A549 (cell line): Measurements from ENCODE around the gene ITSN2. TPM values are rescaled to one million over a fixed set of nuclear protein-coding genes. Genes with fewer than 3 reads are reported as not detected.

Source experiments
- ATAC-seq, 2 experiments: fragments of 200-7000 bp in 1 of 2; fragments of >200 bp in 1 of 2; cut with Nextera tagmentation in 1 of 2; cut with Tn5 transposase in 1 of 2; 3 replicates each; pipeline versions ENCODE4 v1.8.0 to v1.9.1; 2018 to 2020; ENCODE audit warnings: mild to moderate bottlenecking in 1 of 2, moderate library complexity in 1 of 2
- CTCF ChIA-PET: fragments of 300-600 bp; sonication (Branson Sonifier 250); formaldehyde crosslinking; extraction: SDS; loops from one replicate; lab custom pipeline; 2021; ENCODE audit warnings: antibody characterized with exemption, inconsistent platforms; lab: Yijun Ruan, JAX
- POLR2A ChIA-PET: fragments of 350-600 bp; formaldehyde crosslinking; extraction: SDS; loops from one replicate; lab custom pipeline; 2021; ENCODE audit warnings: antibody characterized with exemption, inconsistent platforms; lab: Yijun Ruan, JAX
- DNase-seq, 2 experiments: peaks; one replicate each; pipeline versions ENCODE4 v3.0.0 to v3.0.0-alpha.2; 2011 to 2016; ENCODE audit warnings: low read depth in 1 of 2, low spot score in 1 of 2
- FAIRE-seq: peaks from 2 replicates; lab custom pipeline; 2011; peaks lifted over from hg19 to GRCh38; lab: Jason Lieb, UNC
- H3K27ac ChIP-seq, 2 experiments: fragments of >200 bp; sonication (Bioruptor Twin); formaldehyde crosslinking; 3 replicates each; pipeline ENCODE4 v1.5.1; 2016 to 2017
- H3K4me1 ChIP-seq: fragments of >200 bp; sonication (Bioruptor Twin); formaldehyde crosslinking; 3 replicates; pipeline ENCODE4 v1.6.1; 2016
- H3K4me2 ChIP-seq: fragments of >200 bp; sonication (Bioruptor Twin); formaldehyde crosslinking; 3 replicates; pipeline ENCODE4 v1.6.1; 2016
- H3K4me3 ChIP-seq: fragments of >200 bp; sonication (Bioruptor Twin); formaldehyde crosslinking; 3 replicates; pipeline ENCODE4 v1.5.1; 2016
- H3K9me3 ChIP-seq: fragments of >200 bp; sonication (Bioruptor Twin); formaldehyde crosslinking; 3 replicates; pipeline ENCODE4 v1.6.1; 2016
- CEBPB ChIP-seq, 2 experiments: fragments of >200 bp in 1 of 2; sonication (Bioruptor Twin) in 1 of 2; formaldehyde crosslinking in 1 of 2; IDR thresholded peaks; 2 replicates each; pipeline ENCODE4 v1.6.1; 2012 to 2016
- CHD2 ChIP-seq: fragments of 150-350 bp; IDR thresholded peaks from 2 replicates; pipeline ENCODE4 v1.6.1; 2014; ENCODE audit warnings: low read length; ENCODE audit not compliant: partially characterized antibody
- CHD4 ChIP-seq: fragments of 200-600 bp; sonication (generic); IDR thresholded peaks from 2 replicates; pipeline ENCODE4 v1.6.1; 2016; ENCODE audit warnings: antibody characterized with exemption, mild to moderate bottlenecking, borderline replicate concordance
- EHF ChIP-seq: fragments of 250-450 bp; sonication (Bioruptor Pico); IDR thresholded peaks from 2 replicates; pipeline ENCODE4 v1.5.0; 2020; ENCODE audit warnings: mild to moderate bottlenecking
- ELK1 ChIP-seq: fragments of 150-350 bp; IDR thresholded peaks from 2 replicates; pipeline ENCODE4 v1.6.1; 2014; ENCODE audit warnings: low read depth, mild to moderate bottlenecking, low read length
- ESRRA ChIP-seq: fragments of 150-350 bp; IDR thresholded peaks from 2 replicates; pipeline ENCODE4 v1.6.1; 2014; ENCODE audit warnings: mild to moderate bottlenecking, low read length, borderline replicate concordance
- FOSB ChIP-seq: fragments of 250-450 bp; sonication (Bioruptor Pico); IDR thresholded peaks from 2 replicates; pipeline ENCODE4 v1.5.0; 2020; ENCODE audit warnings: mild to moderate bottlenecking, moderate library complexity
- HDAC2 ChIP-seq: fragments of 200-600 bp; sonication (generic); IDR thresholded peaks from 2 replicates; pipeline ENCODE4 v1.6.1; 2016
- HMGXB4 ChIP-seq: fragments of 250-450 bp; sonication (Bioruptor Pico); IDR thresholded peaks from 2 replicates; pipeline ENCODE4 v1.5.0; 2021; ENCODE audit warnings: mild to moderate bottlenecking, moderate library complexity, borderline replicate concordance
- HOXA7 ChIP-seq: fragments of 250-450 bp; sonication (Bioruptor Pico); IDR thresholded peaks from 2 replicates; pipeline ENCODE4 v1.5.0; 2020; ENCODE audit warnings: mild to moderate bottlenecking, moderate library complexity
- HOXB13 ChIP-seq: fragments of 250-450 bp; sonication (Bioruptor Pico); IDR thresholded peaks from 2 replicates; pipeline ENCODE4 v1.5.0; 2020; ENCODE audit warnings: low read depth, mild to moderate bottlenecking, moderate library complexity
- KDM1A ChIP-seq: fragments of 200-600 bp; sonication (generic); IDR thresholded peaks from 2 replicates; pipeline ENCODE4 v1.6.1; 2016; ENCODE audit warnings: low read depth, mild to moderate bottlenecking
- MYC ChIP-seq: IDR thresholded peaks from 2 replicates; pipeline ENCODE4 v1.6.1; 2012; ENCODE audit warnings: mild to moderate bottlenecking, inconsistent platforms, low read length, improper control_type of control experiment, borderline replicate concordance
- NFE2L2 ChIP-seq: fragments of 150-350 bp; conservative IDR thresholded peaks from 2 replicates; pipeline ENCODE4 v1.6.1; 2014; ENCODE audit warnings: low read length
- NR3C1 ChIP-seq: fragments of >200 bp; sonication (Bioruptor Twin); formaldehyde crosslinking; IDR thresholded peaks from 3 replicates; pipeline ENCODE4 v1.6.1; 2017
- PHF8 ChIP-seq: fragments of 200-600 bp; sonication (generic); IDR thresholded peaks from 2 replicates; pipeline ENCODE4 v1.6.1; 2016; ENCODE audit warnings: low read depth, mild to moderate bottlenecking, antibody characterized with exemption, moderate library complexity, borderline replicate concordance
- POLR2A ChIP-seq: IDR thresholded peaks from 2 replicates; pipeline ENCODE4 v1.6.1; 2012; ENCODE audit warnings: mild to moderate bottlenecking, low read length
- RAD21 ChIP-seq, 2 experiments: fragments of >200 bp in 1 of 2; sonication (Bioruptor Twin) in 1 of 2; formaldehyde crosslinking in 1 of 2; IDR thresholded peaks in 1 of 2; conservative IDR thresholded peaks in 1 of 2; 2 replicates in 1 of 2; 3 replicates in 1 of 2; pipeline ENCODE4 v1.6.1; 2012 to 2018; ENCODE audit warnings: inconsistent platforms in 1 of 2
- RCOR1 ChIP-seq: fragments of 150-350 bp; IDR thresholded peaks from 2 replicates; pipeline ENCODE4 v1.6.1; 2014; ENCODE audit warnings: antibody characterized with exemption, low read length, low read depth
- RFX5 ChIP-seq: fragments of 450-650 bp; IDR thresholded peaks from 2 replicates; pipeline ENCODE4 v1.7.1; 2014; ENCODE audit warnings: antibody characterized with exemption, mild to moderate bottlenecking, moderate library complexity
- SREBF2 ChIP-seq: fragments of 450-650 bp; IDR thresholded peaks from 2 replicates; pipeline ENCODE4 v1.6.1; 2014; ENCODE audit warnings: mild to moderate bottlenecking, moderate library complexity
- ZC3H11A ChIP-seq: fragments of 450-650 bp; IDR thresholded peaks from 2 replicates; pipeline ENCODE4 v1.6.1; 2014; ENCODE audit warnings: antibody characterized with exemption, mild to moderate bottlenecking
- ZNF302 ChIP-seq: fragments of 250-450 bp; sonication (Bioruptor Pico); IDR thresholded peaks from 2 replicates; pipeline ENCODE4 v1.9.0; 2021; ENCODE audit warnings: inconsistent platforms, mild to moderate bottlenecking, moderate library complexity
- ZSCAN20 ChIP-seq: fragments of 250-450 bp; sonication (Bioruptor Pico); IDR thresholded peaks from 2 replicates; pipeline ENCODE4 v1.8.0; 2022; ENCODE audit warnings: mild to moderate bottlenecking, moderate library complexity
- WGBS: methylation state at CpG from one replicate; pipeline ENCODE4 v1.1.6; 2017; ENCODE audit errors: missing lambda C conversion rate; 5-methylcytosine and 5-hydroxymethylcytosine counted together
- polyA plus RNA-seq, 4 experiments: library from polyadenylated mRNA; depleted of rRNA in 3 of 4; stranded (reverse); fragments of >200 nt; fragmentation: RNase III in 1 of 4; extraction: RNeasy Plus Mini Kit Qiagen cat#74134 plus additional on column Dnase treatment in 1 of 4; gene quantifications; 2 replicates in 3 of 4; 3 replicates in 1 of 4; pipeline ENCODE4 v1.2.3, GENCODE V29; 2011 to 2017
- TF ChIP-seq, protein P1 (sequence below): IDR thresholded peaks from 2 replicates; pipeline ENCODE4 v1.6.1; 2012

Gene ITSN2
- polyA plus RNA-seq, 2 of the 4 experiments (the other 2 are of a cell fraction), result 19.8 to 48.3 TPM

- ATAC-seq, result no peak
- CTCF ChIA-PET, result no interaction called here
Observed at GRCh38 chr2:24330161-24330560, 30.2 kb downstream of the ITSN2 start.

GRCh38 chr2:24329700-24330099 lies 30.6 kb downstream of the ITSN2 start:
- ChIA-PET CTCF (no interaction called here), POLR2A (no interaction called here)
- no peak overlapping the region for H3K27ac ChIP-seq
- no peak overlapping the region for H3K4me2 ChIP-seq
- FAIRE-seq, result no peak
- H3K4me3 ChIP-seq, result no peak overlapping the region
- TF ChIP-seq ELK1 (no peak), MYC (no peak), NFE2L2 (no peak), ZC3H11A (no peak), RFX5 (no peak), ZSCAN20 (CRISPR knock-in tag) (no peak), CEBPB (IDR thresholded peaks at IDR 0.05) (no peak), POLR2A (no peak), KDM1A (no peak), CHD2 (no peak), NR3C1 (no peak), RCOR1 (no peak), SREBF2 (no peak), ESRRA (no peak), CHD4 (no peak), RAD21 (conservative IDR thresholded peaks at IDR 0.05 in 1 of 2, IDR thresholded peaks at IDR 0.05 in 1 of 2) (no peak), ZNF302 (CRISPR knock-in tag) (no peak), HDAC2 (no peak), HOXA7 (CRISPR knock-in tag) (no peak)
- TF ChIP-seq, protein P1, sequence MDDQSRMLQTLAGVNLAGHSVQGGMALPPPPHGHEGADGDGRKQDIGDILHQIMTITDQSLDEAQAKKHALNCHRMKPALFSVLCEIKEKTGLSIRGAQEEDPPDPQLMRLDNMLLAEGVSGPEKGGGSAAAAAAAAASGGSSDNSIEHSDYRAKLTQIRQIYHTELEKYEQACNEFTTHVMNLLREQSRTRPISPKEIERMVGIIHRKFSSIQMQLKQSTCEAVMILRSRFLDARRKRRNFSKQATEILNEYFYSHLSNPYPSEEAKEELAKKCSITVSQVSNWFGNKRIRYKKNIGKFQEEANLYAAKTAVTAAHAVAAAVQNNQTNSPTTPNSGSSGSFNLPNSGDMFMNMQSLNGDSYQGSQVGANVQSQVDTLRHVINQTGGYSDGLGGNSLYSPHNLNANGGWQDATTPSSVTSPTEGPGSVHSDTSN, result no peak
- TF ChIP-seq, all 56 proteins: peak for 0
- no peaks in the 10 kb centered on the region for H3K9me3 ChIP-seq
- WGBS, result 57% methylated on average over 2 of the region's 2 CpGs
- H3K4me1 ChIP-seq, result no peaks in the 10 kb centered on the region
- DNase-seq (no peak), ATAC-seq (no peak)

More at GRCh38 chr2:24330161-24330560, 30.2 kb downstream of the ITSN2 start:
- no peak overlapping the region for H3K4me3 ChIP-seq
- DNase-seq, result no peak
- no peak overlapping the region for H3K4me2 ChIP-seq
- POLR2A ChIA-PET, result no interaction called here
- H3K4me1 ChIP-seq, result no peaks in the 10 kb centered on the region
- 86% methylated on average over 11 of the region's 11 CpGs for WGBS
- no peak overlapping the region for H3K27ac ChIP-seq
- H3K9me3 ChIP-seq, result no peaks in the 10 kb centered on the region
- TF ChIP-seq EHF (CRISPR knock-in tag) (no peak), HMGXB4 (CRISPR knock-in tag) (no peak), HOXB13 (no peak), FOSB (CRISPR knock-in tag) (no peak), PHF8 (no peak), HDAC2 (no peak)
- no peak for FAIRE-seq
